Activated CD8-positive, alpha-beta memory T cell treated with anti-CD3 and anti-CD28 coated beads for 4 hours (primary cell): ENCODE data around the gene GYG2.
"Not testable (repeated sequence)": the region's sequence is repeated elsewhere in the genome, so short reads cannot be mapped to it uniquely, and the experiment has no call there.

Experiments used
- DNase-seq, 2 donors: peaks; one replicate each; pipeline ENCODE4 v3.0.0-alpha.2; 2020; ENCODE audit warnings: low read depth in 2 of 2

Gene GYG2

GRCh38 chrX:2871831-2872230 is 43.1 kb downstream of the GYG2 start:
- DNase-seq, result no peak

GRCh38 chrX:2872671-2873277 is 44.0 kb downstream of the GYG2 start:
- DNase-seq, result no peak

GRCh38 chrX:2874222-2875135 is 45.7 kb downstream of the GYG2 start:
- DNase-seq, result no peak

GRCh38 chrX:2875136-2875481 is 46.4 kb downstream of the GYG2 start:
- DNase-seq, result no peak

- no peak for DNase-seq
These were observed 47.2 kb downstream of the GYG2 start for GRCh38 chrX:2875798-2876399.

- no peak for DNase-seq
These were observed 49.8 kb downstream of the GYG2 start for GRCh38 chrX:2878563-2878962.

- no peak for DNase-seq
These were observed 50.9 kb downstream of the GYG2 start for GRCh38 chrX:2879670-2880069.

- DNase-seq, result no peak
These were observed 55.0 kb downstream of the GYG2 start for GRCh38 chrX:2883770-2884169.

GRCh38 chrX:2888309-2888708 is 59.6 kb downstream of the GYG2 start:
- DNase-seq, result no peak

- DNase-seq, result no peak
These were observed 60.4 kb downstream of the GYG2 start for GRCh38 chrX:2889045-2889605.

GRCh38 chrX:2889706-2890490 is 61.2 kb downstream of the GYG2 start:
- DNase-seq, result not testable (repeated sequence)

GRCh38 chrX:2890536-2891460 is 62.1 kb downstream of the GYG2 start:
- DNase-seq, result not testable (repeated sequence)

GRCh38 chrX:2892816-2893215 is 64.1 kb downstream of the GYG2 start:
- no peak for DNase-seq

- DNase-seq, result no peak
These were observed 66.2 kb downstream of the GYG2 start for GRCh38 chrX:2894885-2895292.

- DNase-seq, result no peak
These were observed 68.6 kb downstream of the GYG2 start for GRCh38 chrX:2897311-2897689.

GRCh38 chrX:2897690-2898623 is 69.2 kb downstream of the GYG2 start:
- DNase-seq, result peak in 1 of 2 donors; percentile 0

GRCh38 chrX:2898846-2899512 is 70.2 kb downstream of the GYG2 start:
- no peak for DNase-seq

GRCh38 chrX:2901367-2902036 is 72.8 kb downstream of the GYG2 start:
- DNase-seq, result no peak
